ENCODE data around the gene POU3F1.

GRCh38 chr1:38009088-38009840 lies 37.3 kb downstream of the POU3F1 start:
- TF ChIP-seq POLR2A (IDR thresholded peaks at IDR 0.05; ENCODE audit: low read length) (no peak), GATA1 (IDR thresholded peaks at IDR 0.05; ENCODE audit: low read depth, low read length) (no peak)
